Ascending aorta (tissue), 2 donors: Measurements from ENCODE around the gene ETNK2. TPM values are rescaled to one million over a fixed set of nuclear protein-coding genes. Genes with fewer than 3 reads are reported as not detected.

Source experiments
- DNase-seq, 2 donors: peaks; one replicate each; pipeline ENCODE4 v3.0.0-alpha.2; 2019; ENCODE audit warnings: low spot score in 2 of 2
- H3K27ac ChIP-seq, 2 donors: fragments of 200-600 bp; sonication (generic); one replicate each; pipeline ENCODE4 v1.5.1; 2016 to 2017; ENCODE audit warnings: mild to moderate bottlenecking in 1 of 2
- H3K27me3 ChIP-seq: fragments of 200-600 bp; sonication (generic); one replicate; pipeline ENCODE4 v1.5.1; 2017
- H3K36me3 ChIP-seq, 2 donors: fragments of 200-600 bp; sonication (generic); one replicate each; pipeline ENCODE4 v1.5.1; 2016
- H3K4me1 ChIP-seq, 2 donors: fragments of 200-600 bp; sonication (generic); one replicate each; pipeline ENCODE4 v1.5.1; 2016 to 2017; ENCODE audit warnings: mild to moderate bottlenecking in 1 of 2
- H3K4me3 ChIP-seq, 2 donors: fragments of 200-600 bp; sonication (generic); one replicate each; pipeline ENCODE4 v1.5.1; 2016 to 2017; ENCODE audit warnings: mild to moderate bottlenecking in 1 of 2
- H3K9me3 ChIP-seq, 2 donors: fragments of 200-600 bp; sonication (generic); one replicate each; pipeline ENCODE4 v1.5.1; 2016
- intact Hi-C: fragments of 100-400 bp; cut with DNase I; formaldehyde crosslinking; loops from one replicate; pipeline ENCODE4 v1.15.1; 2023
- total RNA-seq: library from RNA; depleted of rRNA; stranded (reverse); fragments of >200 nt; gene quantifications from one replicate; pipeline ENCODE4 v1.1.0, GENCODE V29; 2016
- TF ChIP-seq, protein P1 (sequence below), 3 experiments: fragments of 200-600 bp in 2 of 3; fragments of 450-650 bp in 1 of 3; sonication (generic) in 2 of 3; IDR thresholded peaks; one replicate each; pipeline ENCODE4 v1.5.1; 2016 to 2019; ENCODE audit warnings: antibody characterized with exemption in 3 of 3, mild to moderate bottlenecking in 1 of 3, moderate library complexity in 1 of 3

ETNK2 gene
- total RNA-seq, 1 donor from 2014 or later: 22.0 TPM

DNA sequence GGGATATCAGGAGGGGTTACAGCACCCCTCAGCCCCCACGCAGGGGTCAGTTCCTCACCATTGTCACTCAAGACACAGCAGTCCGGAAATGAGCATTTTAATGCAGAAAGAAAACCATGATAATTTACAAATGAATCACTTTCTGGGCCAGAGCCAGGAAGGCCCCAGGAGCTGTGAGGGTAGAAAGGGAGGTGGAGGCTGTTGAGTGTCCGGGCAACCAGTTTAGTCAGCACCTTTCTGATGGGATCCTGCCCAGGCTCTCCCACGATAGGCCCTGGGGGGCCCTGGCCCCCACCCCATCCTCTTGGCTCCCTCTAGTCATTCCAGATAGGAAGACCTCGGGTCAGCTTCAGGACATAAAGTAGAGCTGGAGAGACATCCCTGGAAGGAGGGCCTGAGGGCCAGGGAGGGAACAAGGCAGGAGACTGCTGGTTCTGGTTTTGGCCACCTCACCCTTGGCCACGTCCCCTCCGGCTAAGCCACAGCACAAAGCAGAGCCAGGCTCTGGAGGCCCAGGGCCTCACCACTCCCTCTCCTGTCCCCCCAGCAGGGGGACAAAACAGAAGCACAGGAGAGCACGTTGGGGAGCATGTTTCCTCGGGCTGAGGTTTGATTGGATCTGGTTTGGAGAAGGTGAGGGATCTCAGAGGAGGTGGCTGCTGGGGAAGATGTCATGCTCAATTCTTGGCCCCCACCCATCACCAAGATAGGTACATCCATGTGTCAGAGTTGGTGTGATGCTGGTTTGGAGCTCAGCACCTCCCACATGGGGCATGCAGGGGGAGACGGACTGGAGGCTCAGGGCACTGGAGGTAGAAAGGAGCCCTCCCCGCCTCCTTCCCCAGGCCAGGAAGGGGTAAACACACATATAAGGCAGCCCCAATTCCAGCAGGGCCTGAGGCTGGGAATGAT, 20.6 kb downstream of the ETNK2 start:
- no peak for DNase-seq
- peaks cover 6 to 22% of the 10 kb centered on the region in 2 donors for H3K36me3 ChIP-seq
- intact Hi-C loops: no loop called here
- H3K4me1 ChIP-seq: peaks cover 0 to 23% of the 10 kb centered on the region in 2 donors
- no peaks in the 10 kb centered on the region for H3K27me3 ChIP-seq
- peak overlapping the region; percentile 4 to 53 for H3K27ac ChIP-seq
- TF ChIP-seq, protein P1, sequence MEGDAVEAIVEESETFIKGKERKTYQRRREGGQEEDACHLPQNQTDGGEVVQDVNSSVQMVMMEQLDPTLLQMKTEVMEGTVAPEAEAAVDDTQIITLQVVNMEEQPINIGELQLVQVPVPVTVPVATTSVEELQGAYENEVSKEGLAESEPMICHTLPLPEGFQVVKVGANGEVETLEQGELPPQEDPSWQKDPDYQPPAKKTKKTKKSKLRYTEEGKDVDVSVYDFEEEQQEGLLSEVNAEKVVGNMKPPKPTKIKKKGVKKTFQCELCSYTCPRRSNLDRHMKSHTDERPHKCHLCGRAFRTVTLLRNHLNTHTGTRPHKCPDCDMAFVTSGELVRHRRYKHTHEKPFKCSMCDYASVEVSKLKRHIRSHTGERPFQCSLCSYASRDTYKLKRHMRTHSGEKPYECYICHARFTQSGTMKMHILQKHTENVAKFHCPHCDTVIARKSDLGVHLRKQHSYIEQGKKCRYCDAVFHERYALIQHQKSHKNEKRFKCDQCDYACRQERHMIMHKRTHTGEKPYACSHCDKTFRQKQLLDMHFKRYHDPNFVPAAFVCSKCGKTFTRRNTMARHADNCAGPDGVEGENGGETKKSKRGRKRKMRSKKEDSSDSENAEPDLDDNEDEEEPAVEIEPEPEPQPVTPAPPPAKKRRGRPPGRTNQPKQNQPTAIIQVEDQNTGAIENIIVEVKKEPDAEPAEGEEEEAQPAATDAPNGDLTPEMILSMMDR (IDR thresholded peaks at IDR 0.05): no peak
- no peak overlapping the region for H3K4me3 ChIP-seq
- H3K9me3 ChIP-seq: no peaks in the 10 kb centered on the region

DNA sequence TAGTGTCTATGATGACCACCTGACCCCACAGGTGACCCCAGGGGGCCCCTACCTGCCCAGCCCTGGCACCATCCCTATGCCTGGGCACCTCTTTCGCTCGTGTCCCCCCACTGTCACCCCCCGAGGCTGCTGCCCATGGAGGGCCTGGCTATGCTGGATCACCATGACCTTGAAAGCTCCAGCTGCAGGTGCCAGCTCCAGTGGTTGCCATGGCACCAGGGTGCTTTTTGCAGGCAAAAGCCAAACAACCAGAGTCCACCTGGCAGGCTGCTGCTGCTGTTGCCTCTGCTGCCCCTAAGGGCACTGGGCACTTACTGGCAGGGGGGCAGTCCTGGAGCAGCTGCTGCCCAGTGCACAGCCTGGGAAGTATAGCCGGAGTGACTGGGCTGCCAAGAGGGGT, 21.7 kb downstream of the ETNK2 start:
- DNase-seq: no peak
- Histone ChIP-seq H3K27ac (peak overlapping the region in 1 of 2 donors; percentile 53), H3K27me3 (no peaks in the 10 kb centered on the region), H3K36me3 (peaks cover 6 to 22% of the 10 kb centered on the region in 2 donors), H3K4me3 (no peak overlapping the region), H3K4me1 (peaks cover 0 to 23% of the 10 kb centered on the region in 2 donors), H3K9me3 (no peaks in the 10 kb centered on the region)
- intact Hi-C loops: no loop called here
- TF ChIP-seq, protein P1 (IDR thresholded peaks at IDR 0.05): no peak

DNA sequence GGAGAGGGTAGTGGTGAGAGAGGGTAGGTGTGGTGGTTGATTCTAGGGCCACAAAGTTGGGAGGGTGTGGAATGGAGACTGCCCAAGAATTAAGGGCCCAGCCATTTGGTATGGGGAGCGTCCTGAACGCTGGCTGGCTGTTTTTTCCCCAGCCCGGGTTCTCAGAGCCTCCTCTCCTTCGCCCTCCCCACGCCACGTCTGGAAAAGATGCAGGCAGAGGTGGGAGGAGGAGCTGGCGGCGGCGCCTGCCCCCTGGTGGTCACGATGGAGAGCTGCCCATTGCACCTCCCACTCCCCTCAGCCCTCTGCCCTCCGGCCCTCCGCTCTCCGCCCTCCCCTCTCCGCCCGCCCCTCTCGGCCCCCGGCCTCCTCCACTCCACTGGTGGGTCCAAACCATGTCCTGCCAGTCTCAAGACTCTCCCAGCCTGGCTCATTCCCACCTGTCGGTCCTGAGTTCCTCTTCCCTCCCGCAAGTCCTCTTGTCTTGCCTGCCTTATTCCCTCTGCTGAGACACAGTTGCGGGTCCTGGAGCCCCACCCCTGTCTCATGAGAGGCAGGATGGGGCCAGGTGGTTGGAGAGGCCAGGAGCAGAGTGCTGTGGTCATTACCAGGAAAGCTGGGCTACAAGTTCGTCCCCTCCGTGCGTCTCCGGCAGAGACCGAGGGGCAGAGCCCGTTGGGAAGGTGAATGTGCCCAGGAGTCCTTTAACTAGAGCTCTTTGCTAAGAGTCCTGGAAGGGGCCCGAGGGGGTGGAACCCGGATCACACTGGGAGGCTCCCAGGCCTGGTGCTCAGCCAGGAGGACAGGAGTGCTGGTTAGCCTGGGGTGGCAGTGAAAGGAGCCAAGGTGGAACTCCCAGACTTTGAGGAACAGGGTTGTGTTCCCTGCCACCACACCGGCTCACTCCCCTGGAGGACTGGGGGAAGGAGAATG, 22.6 kb downstream of the ETNK2 start:
- intact Hi-C loops: loop anchor here (1.0 to 2.0 kb wide), 2 partner anchors 22 to 268 kb away; partner anchors contain the start of gene SNRPE
- Histone ChIP-seq H3K27me3 (no peaks in the 10 kb centered on the region), H3K4me3 (peak overlapping the region; percentile 46 to 49), H3K4me1 (peaks cover 0 to 23% of the 10 kb centered on the region in 2 donors), H3K36me3 (peaks cover 0 to 22% of the 10 kb centered on the region in 2 donors), H3K9me3 (no peaks in the 10 kb centered on the region), H3K27ac (peak overlapping the region; percentile 25 to 58)
- peak in 1 of 2 donors; percentile 79 for DNase-seq
- TF ChIP-seq, protein P1 (IDR thresholded peaks at IDR 0.05): peak; percentile 91 to 92 (median 91)

DNA sequence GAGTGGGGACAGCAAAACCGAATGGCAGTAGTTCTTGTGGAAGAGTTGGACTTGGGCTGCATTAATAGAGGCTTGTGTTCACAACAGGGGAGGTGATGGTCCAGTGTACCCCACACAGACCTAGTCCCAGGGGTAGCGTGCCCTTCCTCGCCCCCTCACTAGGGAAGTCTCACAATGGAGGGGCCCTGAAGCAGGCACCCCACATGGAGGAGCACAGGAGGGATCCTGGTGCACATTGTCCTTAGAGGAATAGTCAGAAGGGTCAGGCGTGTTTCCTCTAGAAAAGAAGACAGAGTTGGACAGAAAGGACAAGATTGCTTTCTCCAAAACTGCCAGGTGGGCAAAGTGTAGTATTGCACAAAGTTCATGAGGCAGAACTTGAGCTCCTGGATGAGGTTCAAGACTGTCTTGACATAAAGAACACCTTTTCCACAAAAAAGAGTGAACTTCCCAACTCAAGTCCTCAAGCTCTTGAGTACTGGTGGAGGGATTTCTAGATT, 23.3 kb downstream of the ETNK2 start:
- DNase-seq: no peak
- Histone ChIP-seq H3K4me3 (peak overlapping the region in 1 of 2 donors; percentile 49), H3K36me3 (peaks cover 6 to 27% of the 10 kb centered on the region in 2 donors), H3K9me3 (no peaks in the 10 kb centered on the region), H3K27me3 (no peaks in the 10 kb centered on the region), H3K4me1 (peaks cover 0 to 23% of the 10 kb centered on the region in 2 donors), H3K27ac (peak overlapping the region in 1 of 2 donors; percentile 66)
- TF ChIP-seq, protein P1 (IDR thresholded peaks at IDR 0.05): no peak
- intact Hi-C loops: loop anchor here (2.0 kb wide), 1 partner anchor 22 kb away; no protein-coding TSS in a partner anchor
